Ishikawa (cell line): ENCODE data around the gene TNKS1BP1.

ENCODE experiments used
- CEBPB ChIP-seq: IDR thresholded peaks from 2 replicates; pipeline ENCODE4 v1.6.1; 2012
- CREB1 ChIP-seq: IDR thresholded peaks from 2 replicates; pipeline ENCODE4 v1.6.1; 2012; ENCODE audit warnings: low read depth
- EGR1 ChIP-seq: IDR thresholded peaks from 2 replicates; pipeline ENCODE4 v1.6.1; 2012
- EP300 ChIP-seq: IDR thresholded peaks from 2 replicates; pipeline ENCODE4 v1.6.1; 2012; ENCODE audit warnings: borderline replicate concordance
- MAX ChIP-seq: IDR thresholded peaks from 2 replicates; pipeline ENCODE4 v1.6.1; 2012
- NFIC ChIP-seq: IDR thresholded peaks from 2 replicates; pipeline ENCODE4 v1.6.1; 2012
- RAD21 ChIP-seq: IDR thresholded peaks from 2 replicates; pipeline ENCODE4 v1.6.1; 2012; ENCODE audit warnings: low read depth
- REST ChIP-seq: IDR thresholded peaks from 2 replicates; pipeline ENCODE4 v1.6.1; 2012; ENCODE audit warnings: low read depth, mild to moderate bottlenecking
- TAF1 ChIP-seq: IDR thresholded peaks from 2 replicates; pipeline ENCODE4 v1.6.1; 2012; ENCODE audit warnings: low read depth, mild to moderate bottlenecking
- TCF12 ChIP-seq: IDR thresholded peaks from 2 replicates; pipeline ENCODE4 v1.6.1; 2012; ENCODE audit warnings: low read depth
- TEAD4 ChIP-seq: IDR thresholded peaks from 2 replicates; pipeline ENCODE4 v1.6.1; 2012
- USF1 ChIP-seq: IDR thresholded peaks from 2 replicates; pipeline ENCODE4 v1.6.1; 2012
- YY1 ChIP-seq: IDR thresholded peaks from 2 replicates; pipeline ENCODE4 v1.6.1; 2012; ENCODE audit warnings: low read depth
- ZBTB7A ChIP-seq: IDR thresholded peaks from 2 replicates; pipeline ENCODE4 v1.6.1; 2012; ENCODE audit warnings: low read depth

GRCh38 chr11:57300785-57301184 is 24.0 kb downstream of the TNKS1BP1 start:
- no peak for TF ChIP-seq TEAD4
- TF ChIP-seq YY1 = no peak
- no peak for TF ChIP-seq NFIC
- TF ChIP-seq TAF1 = no peak
- no peak for TF ChIP-seq REST
- no peak for TF ChIP-seq TCF12
- no peak for TF ChIP-seq MAX
- TF ChIP-seq CEBPB = no peak
- TF ChIP-seq EGR1 = no peak
- TF ChIP-seq EP300 = no peak
- no peak for TF ChIP-seq CREB1
- no peak for TF ChIP-seq USF1
- no peak for TF ChIP-seq RAD21
- TF ChIP-seq ZBTB7A = no peak
